Dedifferentiated amniotic fluid mesenchymal stem cell (primary cell): Measurements from ENCODE around the gene FAM43B.
"Not testable (repeated sequence)": the region's sequence is repeated elsewhere in the genome, so short reads cannot be mapped to it uniquely, and the experiment has no call there.

Experiments used
- DNase-seq: peaks from one replicate; pipeline ENCODE4 v3.0.0-alpha.2; 2016; ENCODE audit errors: extremely low spot score

The FAM43B gene, protein sequence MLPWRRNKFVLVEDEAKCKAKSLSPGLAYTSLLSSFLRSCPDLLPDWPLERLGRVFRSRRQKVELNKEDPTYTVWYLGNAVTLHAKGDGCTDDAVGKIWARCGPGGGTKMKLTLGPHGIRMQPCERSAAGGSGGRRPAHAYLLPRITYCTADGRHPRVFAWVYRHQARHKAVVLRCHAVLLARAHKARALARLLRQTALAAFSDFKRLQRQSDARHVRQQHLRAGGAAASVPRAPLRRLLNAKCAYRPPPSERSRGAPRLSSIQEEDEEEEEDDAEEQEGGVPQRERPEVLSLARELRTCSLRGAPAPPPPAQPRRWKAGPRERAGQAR

DNA sequence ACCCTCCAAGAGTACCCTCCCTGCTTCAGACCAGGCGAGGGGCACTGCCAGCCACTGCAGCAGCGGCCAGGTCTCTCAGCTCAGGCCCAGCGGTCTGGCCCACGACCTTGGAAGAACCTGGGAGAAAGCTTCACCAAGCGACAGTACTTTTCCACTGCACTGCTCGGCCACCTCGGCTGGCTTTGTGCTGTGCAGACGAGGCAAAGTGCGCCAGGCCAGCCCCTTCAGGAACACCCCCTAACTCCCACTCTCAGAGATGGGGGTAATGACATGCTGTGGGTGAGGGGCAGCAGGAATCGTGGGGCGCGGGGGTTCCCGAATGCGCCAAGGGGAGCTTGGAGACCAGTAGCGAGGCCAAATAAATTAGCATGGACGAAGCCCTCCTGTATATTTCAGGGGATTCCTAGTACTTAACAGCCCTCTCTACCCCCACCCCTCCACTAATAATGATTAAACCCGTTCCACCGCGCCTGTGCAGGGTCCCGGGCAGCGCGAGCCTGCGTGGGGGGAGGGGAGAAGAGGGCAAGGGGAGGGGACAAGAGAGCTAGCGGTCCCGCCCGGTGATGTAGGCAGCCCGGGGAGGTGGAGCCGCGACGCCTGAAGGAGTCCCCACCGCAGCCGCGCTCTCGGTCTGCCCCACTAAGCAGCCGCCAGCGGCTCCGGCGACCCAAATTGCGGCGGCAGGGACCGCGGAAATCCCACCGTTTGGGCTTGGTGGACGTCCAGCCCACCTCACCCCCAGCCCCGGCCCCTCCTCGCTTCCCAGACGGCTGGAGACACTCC is at the start of gene FAM43B:
FAM43B (plus strand) TSS at position 629 of the 783 bp plus-strand sequence. CDS start 401 bp downstream, outside the sequence.
- DNase-seq: no peak

DNA sequence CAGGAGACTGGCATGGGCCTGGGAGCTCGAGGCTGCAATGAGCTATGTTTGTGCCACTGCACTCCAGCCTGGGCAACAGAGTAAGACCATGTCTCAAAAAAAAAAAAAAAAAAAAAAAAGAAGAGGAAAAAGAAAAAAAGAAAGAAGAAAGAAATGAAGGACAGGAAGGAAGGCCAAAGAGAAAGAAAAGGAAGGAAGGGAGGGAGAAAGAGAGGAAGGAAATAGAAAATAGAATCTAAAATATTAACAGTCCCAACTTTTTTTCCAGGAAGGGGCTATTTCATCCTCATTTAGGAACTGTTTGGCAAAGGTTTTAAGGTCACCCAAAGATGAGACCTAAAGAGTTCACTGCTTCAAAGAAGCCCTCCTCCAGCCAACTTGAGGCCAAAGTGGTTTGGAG is 46.9 kb upstream of the FAM43B start:
- no peak for DNase-seq

DNA sequence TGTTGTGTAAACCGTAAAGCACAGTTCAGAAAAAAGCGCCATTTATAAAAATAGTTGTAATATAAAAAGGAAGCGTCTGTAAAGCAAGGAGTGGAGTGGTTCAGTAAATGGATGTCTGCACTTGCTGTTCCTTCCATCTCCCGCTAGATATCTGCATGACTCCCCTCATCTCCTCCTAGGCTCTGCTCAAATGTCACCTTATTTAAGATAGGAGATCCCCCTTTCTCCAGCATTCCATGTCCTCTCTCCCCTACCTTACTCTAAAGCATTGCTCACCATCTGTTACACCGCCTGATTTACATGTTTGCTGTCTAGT is 45.2 kb upstream of the FAM43B start:
- no peak for DNase-seq

DNA sequence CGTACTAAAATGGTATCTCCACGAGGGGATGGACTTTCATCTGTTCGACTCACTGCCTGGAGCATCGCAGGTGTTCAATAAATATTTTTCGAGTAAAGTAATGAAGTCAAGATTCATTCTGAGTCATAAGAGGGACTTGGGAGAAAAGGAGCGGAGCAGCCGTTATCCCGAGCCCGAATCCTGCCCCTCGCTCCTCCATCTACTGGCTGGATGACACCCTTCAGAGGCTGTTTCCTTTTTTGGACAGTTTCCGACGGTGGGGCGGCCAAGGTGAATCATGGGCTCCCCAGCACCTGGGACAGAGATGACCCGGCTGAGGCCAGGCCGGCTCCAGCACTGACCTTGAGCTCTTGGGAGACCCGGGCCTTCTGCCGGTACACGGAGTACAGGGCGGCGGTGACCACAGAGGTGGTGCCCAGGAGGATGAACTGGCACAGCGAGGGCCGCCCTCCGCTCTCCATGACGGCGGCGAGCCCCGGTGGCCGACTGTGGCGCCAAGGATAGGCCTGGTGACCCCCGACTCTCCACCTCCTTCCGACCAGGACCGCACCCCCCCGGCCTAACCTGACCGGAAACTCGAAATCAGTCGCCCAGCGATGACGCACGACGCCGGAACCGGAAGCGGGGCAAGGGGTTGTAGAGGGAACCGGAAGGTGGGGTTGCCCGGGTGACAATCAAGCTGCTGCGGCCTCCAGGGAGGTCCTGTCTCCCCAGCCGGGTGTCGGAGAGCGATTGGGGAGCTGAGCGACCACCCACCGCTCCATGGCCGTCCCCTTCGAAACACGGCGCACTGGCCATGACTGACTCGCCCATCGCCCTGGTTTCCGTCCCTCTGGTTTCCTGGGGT is 44.6 kb upstream of the FAM43B start, which contains the start of gene MUL1:
MUL1 (minus strand) TSS at position 588 of the 847 bp plus-strand sequence; CDS start at position 461, 127 bp downstream.
- peak; percentile 93 for DNase-seq

DNA sequence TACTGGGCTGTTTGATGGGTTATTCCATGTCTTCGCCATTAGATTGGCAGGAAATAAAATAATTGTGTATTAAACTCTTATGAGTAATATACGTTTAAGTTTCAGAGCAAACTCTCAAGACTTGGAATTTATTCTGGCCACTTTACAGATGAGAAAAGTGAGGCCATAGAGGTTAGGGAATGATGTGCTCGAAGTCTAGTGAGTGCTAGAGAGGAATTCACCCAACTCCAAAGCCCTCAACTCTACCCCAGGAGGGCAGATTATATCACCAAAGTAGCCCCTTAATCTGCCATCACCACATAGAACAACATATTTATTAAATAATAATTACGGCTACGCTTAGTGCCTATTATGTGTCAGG is 44.0 kb upstream of the FAM43B start:
- DNase-seq: no peak

DNA sequence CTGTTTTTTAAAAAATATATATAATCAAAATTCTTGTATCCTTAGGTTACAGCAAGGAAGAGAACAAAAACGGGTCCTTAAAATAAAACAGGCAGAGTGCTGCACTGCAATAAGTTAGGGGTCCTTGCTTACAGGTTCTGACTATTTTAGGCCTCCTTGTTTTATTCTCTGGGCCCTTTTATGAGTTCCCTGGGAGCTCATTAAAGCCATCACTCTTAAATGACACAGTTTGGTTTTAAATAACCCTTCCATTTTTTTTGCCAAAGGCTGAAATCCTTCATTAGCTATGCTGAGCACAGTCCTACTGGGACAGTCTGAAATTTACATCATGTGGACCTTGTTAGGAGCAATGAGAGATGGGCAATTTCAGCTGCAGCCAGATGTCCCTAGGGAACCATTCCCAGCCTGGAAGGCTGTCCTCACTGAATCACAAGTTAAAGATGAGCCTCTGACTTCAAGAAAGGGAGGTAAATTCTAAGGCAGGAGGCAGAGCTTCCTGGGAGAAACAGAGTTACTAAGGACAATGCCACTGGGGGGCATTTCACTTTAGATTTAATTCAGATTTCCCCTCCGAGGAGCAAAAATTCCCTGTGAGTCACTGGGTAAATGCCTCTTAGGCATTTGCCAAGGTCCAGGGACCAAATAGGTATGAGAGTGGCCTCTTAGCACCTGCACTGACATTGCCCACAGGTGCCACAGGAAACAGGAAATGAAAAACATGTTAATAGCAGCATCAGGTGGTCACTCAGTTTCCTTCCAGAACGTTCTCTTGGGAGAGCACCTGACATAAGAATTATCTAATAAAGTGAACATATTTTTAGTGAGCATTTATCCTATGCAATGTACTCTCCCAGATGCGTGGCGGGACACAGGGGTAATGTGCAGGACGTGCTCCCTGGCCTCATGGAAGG is 40.6 kb upstream of the FAM43B start:
- no peak for DNase-seq

DNA sequence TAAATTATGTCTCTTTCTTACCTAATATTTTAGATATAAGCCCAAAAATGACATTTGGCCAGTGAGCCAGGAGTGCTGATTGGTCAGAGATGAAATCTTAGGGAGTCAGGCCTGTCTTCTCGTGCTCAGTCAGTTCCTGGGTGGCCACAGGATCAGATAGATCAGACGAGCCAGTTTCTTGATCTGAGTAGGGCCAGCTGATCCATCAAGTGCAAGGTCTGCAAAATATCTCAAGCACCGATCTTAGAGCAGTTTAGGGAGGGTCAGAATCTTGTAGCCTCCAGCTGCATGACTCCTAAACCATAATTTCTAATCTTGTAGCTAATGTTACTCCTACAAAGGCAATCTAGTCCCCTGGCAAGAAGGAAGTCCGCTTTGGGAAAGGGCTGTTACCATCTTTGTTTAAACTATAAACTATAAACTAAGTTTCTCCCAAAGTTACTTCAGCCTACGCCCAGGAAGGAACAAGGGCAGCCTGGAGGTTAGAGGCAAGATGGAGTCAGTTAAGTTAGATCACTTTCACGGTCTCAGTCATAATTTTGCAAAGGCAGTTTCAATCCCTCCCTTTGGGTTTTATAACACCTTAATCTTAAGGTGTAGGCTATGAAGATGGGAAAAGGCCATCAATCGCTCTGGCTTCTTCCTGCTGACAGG is 32.6 kb upstream of the FAM43B start:
- DNase-seq: not testable (repeated sequence)

DNA sequence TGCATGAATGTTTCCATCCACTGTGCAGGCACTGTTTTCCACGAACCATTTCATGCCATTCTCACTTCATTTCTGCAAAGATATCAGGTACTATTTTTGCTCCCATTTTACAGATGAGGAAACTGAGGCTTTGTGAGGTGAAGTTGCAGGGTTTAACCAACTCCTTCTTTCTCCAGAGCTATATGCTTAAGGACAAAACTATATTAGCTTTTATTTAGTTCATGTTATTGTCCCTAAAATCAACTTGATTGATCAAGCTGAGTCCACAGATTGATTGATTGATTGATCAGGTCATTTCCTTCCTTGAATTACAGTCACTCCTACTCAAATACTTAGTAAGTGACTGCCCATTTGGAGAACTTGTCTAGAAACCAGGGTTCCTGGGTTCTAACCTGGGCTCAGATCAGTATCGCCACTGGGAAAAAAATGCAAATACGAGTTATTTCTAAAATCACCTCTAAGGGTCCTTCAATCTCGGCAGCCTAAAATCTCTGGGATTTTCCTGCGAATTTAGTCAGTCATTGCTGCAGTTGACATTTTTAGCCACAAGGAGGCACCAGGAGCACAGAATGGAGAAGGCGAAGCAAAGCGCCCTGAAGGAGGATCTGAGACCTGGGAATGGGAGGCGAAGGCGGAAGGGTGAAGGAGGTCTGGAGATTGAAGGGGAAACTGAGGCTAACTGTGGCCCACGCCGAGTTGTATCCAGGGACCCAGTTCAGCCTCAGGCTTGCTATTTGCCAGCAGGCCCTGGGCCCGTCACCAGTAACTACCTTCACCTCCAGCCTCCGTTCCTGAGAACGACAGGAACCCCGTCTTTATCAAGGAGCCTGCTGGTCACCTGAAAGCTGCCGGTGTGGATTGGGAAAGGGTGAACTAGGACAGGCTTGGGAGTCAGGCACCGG is 30.2 kb upstream of the FAM43B start:
- DNase-seq: peak; percentile 92

DNA sequence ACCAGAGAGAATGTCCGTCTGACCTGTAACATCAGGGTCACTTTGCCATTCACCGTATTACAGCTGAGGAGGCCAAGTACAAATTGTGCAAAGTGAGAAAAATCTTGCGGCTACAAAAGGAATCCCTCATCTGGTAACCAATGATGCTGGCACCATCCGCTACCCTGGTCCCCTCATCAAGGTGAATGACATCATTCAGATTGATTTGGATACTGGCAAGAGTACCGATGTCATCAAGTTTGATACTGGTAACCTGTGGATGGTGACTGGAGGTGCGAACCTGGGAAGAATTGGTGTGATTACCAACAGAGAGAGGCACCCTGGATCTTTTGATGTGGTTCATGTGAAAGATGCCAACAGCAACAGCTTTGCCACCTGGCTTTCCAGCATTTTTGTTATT is 26.1 kb upstream of the FAM43B start:
- no peak for DNase-seq

DNA sequence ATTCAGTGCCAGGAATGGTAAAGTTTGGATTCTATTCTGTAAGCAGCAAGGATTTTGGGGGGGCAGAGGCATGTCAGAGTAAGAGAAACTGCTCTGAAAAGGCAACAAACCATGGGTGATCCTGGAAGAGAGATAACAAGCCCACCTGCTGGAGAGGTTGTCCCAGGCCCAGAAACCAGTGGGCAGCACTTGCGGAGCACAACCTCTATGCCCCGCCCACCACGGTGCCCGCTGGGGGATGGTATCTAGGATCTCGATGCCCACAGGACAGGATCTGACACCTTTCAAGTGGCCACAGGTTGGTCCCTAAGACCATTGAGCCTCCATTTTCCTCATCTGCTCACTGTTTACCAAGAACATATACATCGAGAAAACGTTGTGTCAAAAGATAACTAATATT is 24.2 kb upstream of the FAM43B start:
- no peak for DNase-seq

DNA sequence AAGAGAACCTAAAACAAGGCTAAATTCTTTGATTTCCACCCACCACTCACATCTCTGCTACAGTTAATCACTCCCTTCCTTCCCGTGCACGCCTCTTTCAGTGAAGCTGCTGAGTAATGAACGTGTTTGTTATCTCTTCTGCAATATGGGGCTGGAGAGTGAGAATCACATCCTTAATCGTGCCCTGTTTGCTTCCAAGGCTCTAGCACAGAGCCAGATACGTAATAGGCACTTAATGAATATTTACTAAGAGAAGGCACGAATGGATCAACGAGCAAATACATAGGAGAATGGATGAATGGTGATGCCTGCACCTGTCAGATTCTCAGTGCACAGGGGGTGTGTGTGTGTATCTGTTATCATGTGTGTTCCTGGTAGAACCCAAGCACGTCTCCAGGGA is 22.1 kb upstream of the FAM43B start:
- DNase-seq: no peak

DNA sequence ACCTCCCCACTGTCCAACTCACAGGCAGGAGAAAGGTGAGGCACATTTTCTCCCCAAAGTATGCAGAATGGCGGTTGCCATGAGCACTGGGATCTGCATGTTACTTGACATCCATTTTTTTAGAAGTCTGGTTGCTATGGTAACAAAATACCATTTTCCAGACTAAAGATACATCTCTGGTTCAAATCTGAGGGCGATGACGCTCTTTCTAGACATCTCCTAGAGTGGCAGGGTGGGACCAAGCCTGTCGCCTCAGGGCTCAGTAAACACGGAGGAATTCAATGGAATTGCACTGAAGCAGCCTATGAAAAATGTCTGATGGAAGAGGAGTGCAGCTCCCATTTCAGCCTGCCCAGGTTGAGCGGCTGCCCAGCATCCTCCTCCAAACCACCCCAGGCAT is 21.5 kb upstream of the FAM43B start:
- peak; percentile 47 for DNase-seq

DNA sequence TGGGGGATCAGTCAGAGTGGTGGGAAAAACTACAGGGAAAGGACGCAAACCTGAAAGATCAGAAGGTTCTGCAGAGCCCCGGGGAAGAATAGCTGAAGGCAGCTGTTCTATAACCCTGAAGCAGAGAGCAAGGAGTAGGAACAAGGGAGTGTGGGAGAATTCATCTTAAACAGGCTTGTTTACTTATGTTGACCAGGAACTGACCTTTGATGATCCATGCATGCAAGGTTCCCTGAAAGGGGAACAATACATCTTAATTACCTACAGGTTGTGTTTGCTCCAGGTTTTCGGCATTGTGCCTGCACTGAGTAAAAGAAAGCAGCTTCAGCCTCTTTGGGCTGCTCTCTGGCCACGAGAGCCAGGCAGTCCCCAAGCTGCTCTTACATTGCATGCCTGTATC is 18.7 kb upstream of the FAM43B start:
- DNase-seq: no peak

DNA sequence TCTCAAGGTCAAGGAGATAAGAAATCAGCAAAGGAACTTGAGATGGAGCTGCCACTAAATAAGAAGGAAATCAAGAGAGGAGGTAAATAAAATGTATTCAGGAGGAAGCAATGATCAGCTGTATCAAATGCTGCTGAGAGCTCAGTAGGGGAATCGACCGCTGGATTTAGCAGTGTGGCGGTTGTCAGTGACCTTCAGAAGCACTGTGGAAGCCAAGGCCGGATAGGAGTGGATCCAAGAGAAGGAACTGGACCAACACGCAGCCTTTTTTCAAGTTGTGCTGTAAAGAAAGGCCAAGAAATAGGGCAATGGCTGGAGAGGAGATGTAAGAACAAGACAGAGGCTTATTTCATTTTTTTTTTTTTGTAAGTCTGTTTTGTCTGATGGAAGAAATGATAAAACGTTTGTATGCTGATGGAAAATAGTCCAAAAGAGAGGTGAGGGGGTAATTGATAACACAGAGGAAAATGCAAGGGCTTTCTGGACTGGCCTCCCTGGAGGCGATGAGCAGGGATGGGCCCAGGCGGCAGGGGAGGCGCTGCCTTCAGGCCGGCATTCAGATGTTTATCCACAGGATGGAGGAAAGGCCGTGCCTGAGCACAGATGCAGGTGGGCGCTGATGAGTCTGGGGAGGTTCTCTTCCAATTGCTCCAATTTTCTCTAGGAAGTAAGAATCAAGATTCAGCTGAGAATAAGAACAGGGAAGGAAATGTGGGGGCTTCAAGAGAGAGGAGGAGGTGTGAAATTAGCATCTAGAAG is 17.5 kb upstream of the FAM43B start:
- no peak for DNase-seq

DNA sequence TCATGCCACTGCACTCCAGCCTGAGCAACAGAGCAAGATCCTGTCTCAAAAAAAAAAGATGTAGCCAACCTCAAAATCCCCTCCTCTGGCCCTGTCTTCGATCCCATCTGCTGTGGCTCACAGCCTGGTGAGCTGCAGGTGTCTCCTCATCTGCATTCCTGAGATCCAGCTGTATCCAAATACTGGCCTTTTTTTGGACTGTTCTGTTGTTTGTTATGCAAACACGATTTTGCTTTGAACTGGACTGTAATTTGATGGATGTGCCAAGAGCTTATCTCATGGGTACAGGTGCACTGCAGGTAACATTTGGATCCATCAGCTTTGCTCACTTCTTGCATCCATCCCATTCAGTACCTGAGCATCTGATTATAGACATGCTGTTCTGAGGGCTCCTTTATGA is 14.1 kb upstream of the FAM43B start:
- DNase-seq: no peak

DNA sequence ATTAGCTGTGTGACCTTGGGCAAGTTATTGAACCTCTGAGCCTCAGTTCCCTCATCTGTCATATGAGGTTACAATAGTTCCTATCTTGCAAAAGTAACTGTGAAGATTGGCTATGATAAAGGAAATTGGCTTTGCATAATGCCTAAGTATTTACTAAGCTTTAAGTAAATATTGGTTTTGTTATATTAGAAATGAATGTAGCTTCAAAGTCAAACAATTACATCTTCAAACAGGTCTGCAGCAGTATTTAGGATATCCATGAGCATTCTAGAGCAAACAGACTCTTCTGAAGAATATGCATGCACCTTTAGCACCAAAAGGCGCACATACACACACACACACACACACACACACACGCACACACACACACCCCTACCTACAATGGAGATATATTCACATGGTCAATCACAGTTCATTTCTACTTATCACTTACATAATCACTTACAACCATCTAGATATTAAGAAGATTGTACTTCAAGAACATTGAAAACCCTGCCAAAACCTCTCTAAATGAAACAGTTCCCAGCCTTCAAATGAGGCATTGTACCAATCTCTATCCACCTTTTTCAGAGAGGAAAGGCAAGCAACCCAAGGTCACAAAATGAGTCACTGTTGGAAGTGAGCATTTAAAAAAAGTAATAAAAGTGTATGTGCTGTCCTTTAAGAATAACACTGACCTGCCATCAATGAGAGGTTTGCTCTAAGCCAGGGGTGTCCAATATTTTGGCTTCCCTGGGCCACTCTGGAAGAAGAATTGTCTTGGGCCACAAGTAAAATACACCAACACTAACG is 13.4 kb upstream of the FAM43B start:
- no peak for DNase-seq

DNA sequence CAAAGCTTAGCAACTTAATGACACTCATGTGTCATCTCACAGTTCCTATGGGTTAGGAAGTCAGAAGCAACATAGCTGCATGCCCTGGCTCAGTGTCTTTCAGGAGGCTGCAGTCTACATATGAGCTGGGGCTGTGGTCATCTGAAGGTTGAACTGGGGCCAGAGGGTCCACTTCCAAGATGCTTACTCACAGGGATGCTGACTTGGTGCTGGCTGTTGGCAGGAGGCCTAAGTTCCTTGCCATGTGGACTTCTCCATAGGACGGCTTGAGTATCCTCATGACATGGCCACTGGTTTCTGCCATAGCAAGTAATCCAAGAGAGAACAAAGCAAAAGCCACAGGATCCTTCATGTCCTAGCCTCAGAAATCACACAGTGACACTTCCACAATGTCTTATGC is 12.1 kb upstream of the FAM43B start:
- DNase-seq: no peak

DNA sequence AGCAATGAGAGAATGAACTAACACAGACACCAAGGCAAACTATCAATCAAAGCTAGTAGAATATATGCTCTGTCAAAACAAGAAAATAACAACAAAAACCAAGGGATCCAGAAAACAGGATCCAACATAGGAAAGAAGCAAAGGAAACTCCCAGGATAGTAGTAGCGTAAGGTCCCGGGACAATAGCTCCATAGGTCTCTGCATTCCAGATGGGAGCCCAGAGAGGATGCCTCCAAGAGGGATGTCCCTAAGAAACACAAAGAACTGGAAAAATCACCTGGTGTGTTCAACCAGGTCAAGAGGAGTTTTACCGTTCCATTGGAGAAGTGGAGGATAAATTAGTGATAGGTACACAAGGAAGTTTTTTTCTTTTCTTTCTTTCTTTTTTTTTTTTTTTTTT is 5.7 kb upstream of the FAM43B start:
- no peak for DNase-seq
